ENCODE measurements around the gene C2orf76.
A peak's percentile ranks its signal among the peaks of the same experiment; 100 is the strongest.

Gene C2orf76

DNA sequence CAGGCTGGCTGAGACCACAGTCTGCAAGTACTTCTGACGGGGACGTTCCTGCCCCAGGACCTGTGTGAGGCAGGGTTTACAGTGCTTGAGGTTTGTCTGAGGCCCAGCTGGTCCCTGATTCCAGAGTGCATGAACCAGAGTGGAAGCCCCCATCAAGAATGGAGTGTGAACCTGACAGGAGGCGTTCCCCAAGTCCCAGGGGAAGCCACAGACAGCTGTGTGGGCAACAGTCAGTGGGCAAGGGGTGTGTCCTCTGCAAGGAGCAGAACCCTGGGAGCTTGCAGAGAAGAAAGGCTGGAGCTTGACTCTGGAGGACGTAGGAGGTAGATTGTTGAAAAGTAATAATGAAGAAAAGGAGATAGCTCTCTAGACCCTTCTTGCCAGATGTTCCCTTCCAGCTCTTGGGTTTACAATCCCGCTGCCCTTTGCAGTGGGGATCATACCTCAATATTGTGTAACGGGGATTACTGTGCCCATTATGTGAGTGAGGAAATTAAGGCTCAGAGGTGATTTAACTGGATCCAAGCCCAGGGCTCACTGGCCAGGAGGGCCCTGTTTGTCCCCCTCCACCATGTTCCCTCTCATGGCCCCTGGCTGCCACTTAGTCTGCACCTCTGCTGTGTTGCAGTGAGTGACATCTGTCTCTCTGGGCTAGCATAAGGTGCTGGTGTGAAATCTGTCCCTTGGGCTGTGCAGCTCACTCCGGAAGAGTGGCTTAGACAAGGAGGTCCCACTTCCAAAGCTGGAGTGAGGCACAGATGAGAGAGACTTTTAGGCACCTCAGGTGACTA is 6.3 kb upstream of the C2orf76 start:
- Histone ChIP-seq H3K9ac (ENCODE audit: insufficient read length) (no peak overlapping the region), H3K9me3 (ENCODE audit: low read depth, low read length) (no peaks in the 10 kb centered on the region), H3K36me3 (ENCODE audit: insufficient read depth, low read length) (peaks cover 53% of the 10 kb centered on the region), H3K27ac (no peak overlapping the region), H3K4me3 (no peak overlapping the region)
- no peak for TF ChIP-seq FOXP2 (optimal IDR thresholded peaks at IDR 0.05; ENCODE audit: control extremely low read depth, extremely low read length, insufficient read depth)
- no peak for TF ChIP-seq EZH2 (IDR thresholded peaks at IDR 0.05)
- no peak for TF ChIP-seq POLR2AphosphoS5 (IDR thresholded peaks at IDR 0.05; ENCODE audit: borderline replicate concordance, low read depth, low read length)
- no peak for DNase-seq (ENCODE audit: low read depth, low spot score)

DNA sequence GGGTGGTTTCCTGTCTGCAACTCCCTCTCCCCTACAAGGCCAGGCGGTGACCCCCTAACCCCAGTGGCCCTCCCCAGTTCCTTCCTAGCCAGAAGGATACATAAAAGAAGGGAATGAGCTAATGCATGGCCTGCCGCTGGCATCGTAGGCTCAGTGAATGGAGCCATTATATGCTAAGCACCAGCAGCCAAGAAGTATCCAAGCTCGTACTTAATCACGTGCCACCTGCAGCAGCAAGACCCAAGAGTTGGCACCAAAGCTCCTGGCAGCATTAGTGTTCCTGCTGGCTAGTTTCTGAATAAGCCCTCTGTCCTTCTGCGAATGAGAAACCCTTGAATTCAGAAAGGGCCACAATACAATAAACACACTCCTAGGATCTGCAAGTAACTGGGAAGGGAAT is 4.5 kb upstream of the C2orf76 start:
- Histone ChIP-seq H3K9me3 (ENCODE audit: low read depth, low read length) (no peaks in the 10 kb centered on the region), H3K36me3 (ENCODE audit: insufficient read depth, low read length) (peaks cover 54% of the 10 kb centered on the region), H3K27ac (no peak overlapping the region), H3K4me3 (no peak overlapping the region), H3K9ac (ENCODE audit: insufficient read length) (no peak overlapping the region)
- no peak for TF ChIP-seq EZH2 (IDR thresholded peaks at IDR 0.05)
- no peak for TF ChIP-seq FOXP2 (optimal IDR thresholded peaks at IDR 0.05; ENCODE audit: control extremely low read depth, extremely low read length, insufficient read depth)
- TF ChIP-seq POLR2AphosphoS5 (IDR thresholded peaks at IDR 0.05; ENCODE audit: borderline replicate concordance, low read depth, low read length) = no peak
- DNase-seq (ENCODE audit: low read depth, low spot score) = no peak

- no peaks in the 10 kb centered on the region for H3K9me3 ChIP-seq (ENCODE audit: low read depth, low read length)
- H3K27ac ChIP-seq = no peak overlapping the region
- TF ChIP-seq EZH2 (IDR thresholded peaks at IDR 0.05) (no peak), POLR2AphosphoS5 (IDR thresholded peaks at IDR 0.05; ENCODE audit: borderline replicate concordance, low read depth, low read length) (no peak), FOXP2 (optimal IDR thresholded peaks at IDR 0.05; ENCODE audit: control extremely low read depth, extremely low read length, insufficient read depth) (no peak)
- DNase-seq (ENCODE audit: low read depth, low spot score) = no peak
- H3K36me3 ChIP-seq (ENCODE audit: insufficient read depth, low read length) = peaks cover 54% of the 10 kb centered on the region
- no peak overlapping the region for H3K9ac ChIP-seq (ENCODE audit: insufficient read length)
- no peak overlapping the region for H3K4me3 ChIP-seq
Observed at GRCh38 chr2:119369845-119370244, 3.2 kb upstream of the C2orf76 start.

DNA sequence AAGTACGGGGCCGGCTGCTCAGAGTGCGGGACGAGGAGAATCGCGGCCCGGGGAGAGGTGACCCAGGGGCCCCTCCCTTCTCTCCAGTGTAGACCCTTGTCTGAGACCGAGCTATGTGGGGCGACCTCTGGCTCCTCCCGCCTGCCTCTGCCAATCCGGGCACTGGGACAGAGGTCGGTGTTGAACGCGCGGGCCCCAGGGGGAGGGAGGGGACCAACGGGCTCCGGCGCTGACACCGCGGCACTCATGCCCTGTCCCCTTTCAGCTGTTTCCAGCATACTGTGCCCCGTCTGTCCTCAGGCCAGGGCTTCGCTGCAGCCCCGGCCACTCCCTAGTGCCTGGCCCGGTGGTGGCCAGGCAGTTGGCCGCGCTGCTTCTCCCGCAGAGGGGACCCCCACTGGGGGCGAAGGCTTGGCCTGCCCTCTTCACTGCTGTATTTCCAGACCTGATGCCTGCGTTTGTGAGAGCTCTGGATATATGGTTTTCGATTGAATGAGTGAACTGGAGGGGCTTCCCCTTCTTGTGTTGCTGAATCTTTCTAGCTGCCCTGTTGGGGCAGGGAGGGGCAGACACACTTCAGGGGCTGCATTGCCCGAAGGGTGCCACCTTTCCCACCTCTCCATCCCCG is 952 bp upstream of the C2orf76 start:
- Histone ChIP-seq H3K9ac (ENCODE audit: insufficient read length) (peak overlapping the region; percentile 83), H3K36me3 (ENCODE audit: insufficient read depth, low read length) (peaks cover 44% of the 10 kb centered on the region), H3K27ac (no peak overlapping the region), H3K9me3 (ENCODE audit: low read depth, low read length) (no peaks in the 10 kb centered on the region), H3K4me3 (peak overlapping the region; percentile 99)
- DNase-seq (ENCODE audit: low read depth, low spot score) = no peak
- TF ChIP-seq POLR2AphosphoS5 (IDR thresholded peaks at IDR 0.05; ENCODE audit: borderline replicate concordance, low read depth, low read length) (no peak), FOXP2 (optimal IDR thresholded peaks at IDR 0.05; ENCODE audit: control extremely low read depth, extremely low read length, insufficient read depth) (no peak), EZH2 (IDR thresholded peaks at IDR 0.05) (no peak)

DNA sequence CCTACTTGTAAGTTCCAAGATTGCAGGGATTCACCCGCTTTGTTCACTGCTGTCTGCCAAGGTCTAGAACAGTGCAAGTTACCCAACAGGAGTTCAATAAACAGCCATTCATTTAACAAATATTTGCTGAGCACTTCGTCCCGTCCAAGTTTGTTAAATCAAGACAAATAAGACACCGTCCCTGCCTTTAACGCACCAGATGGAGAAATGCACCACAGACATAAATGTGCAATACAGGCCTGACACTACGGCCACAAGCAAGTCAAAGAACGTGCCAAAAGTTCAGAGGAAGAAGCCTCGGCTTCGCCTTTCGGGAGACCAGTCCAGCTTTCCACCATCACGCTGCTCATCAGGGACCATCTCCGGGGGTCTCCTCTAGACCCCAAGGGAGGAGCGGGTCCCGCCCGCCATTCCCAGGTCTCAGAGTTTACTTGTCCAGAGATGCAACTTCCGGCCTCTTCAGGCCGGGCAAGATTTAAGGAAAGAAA is 429 bp downstream of the C2orf76 start:
- H3K9me3 ChIP-seq (ENCODE audit: low read depth, low read length) = no peaks in the 10 kb centered on the region
- peak overlapping the region; percentile 99 for H3K4me3 ChIP-seq
- H3K27ac ChIP-seq = no peak overlapping the region
- peaks cover 30% of the 10 kb centered on the region for H3K36me3 ChIP-seq (ENCODE audit: insufficient read depth, low read length)
- TF ChIP-seq POLR2AphosphoS5 (IDR thresholded peaks at IDR 0.05; ENCODE audit: borderline replicate concordance, low read depth, low read length) (no peak), EZH2 (IDR thresholded peaks at IDR 0.05) (no peak), FOXP2 (optimal IDR thresholded peaks at IDR 0.05; ENCODE audit: control extremely low read depth, extremely low read length, insufficient read depth) (no peak)
- H3K9ac ChIP-seq (ENCODE audit: insufficient read length) = peak overlapping the region; percentile 98
- no peak for DNase-seq (ENCODE audit: low read depth, low spot score)

DNA sequence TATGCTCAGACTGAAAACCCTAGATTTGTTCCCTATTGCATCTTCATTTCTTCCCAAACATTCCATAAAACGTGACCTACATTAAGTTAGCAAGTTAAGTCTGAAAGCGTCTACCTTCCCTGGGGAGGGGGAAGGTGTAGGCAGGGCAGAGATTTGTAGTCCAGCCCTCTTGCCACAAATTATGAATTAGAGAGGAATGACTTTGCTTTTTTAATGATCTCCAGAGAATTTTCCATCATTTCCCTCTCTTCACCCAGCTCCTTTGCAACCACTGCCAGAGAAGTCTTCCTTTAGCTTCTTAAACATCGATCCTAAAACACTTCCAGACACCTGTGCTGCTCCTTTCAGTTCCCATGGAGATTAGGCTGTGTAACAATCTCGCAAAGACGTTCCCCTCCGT is 1.2 kb downstream of the C2orf76 start:
- Histone ChIP-seq H3K9me3 (ENCODE audit: low read depth, low read length) (no peaks in the 10 kb centered on the region), H3K27ac (no peak overlapping the region), H3K9ac (ENCODE audit: insufficient read length) (peak overlapping the region; percentile 98), H3K36me3 (ENCODE audit: insufficient read depth, low read length) (peaks cover 22% of the 10 kb centered on the region), H3K4me3 (peak overlapping the region; percentile 99)
- DNase-seq (ENCODE audit: low read depth, low spot score) = no peak
- TF ChIP-seq POLR2AphosphoS5 (IDR thresholded peaks at IDR 0.05; ENCODE audit: borderline replicate concordance, low read depth, low read length) (no peak), FOXP2 (optimal IDR thresholded peaks at IDR 0.05; ENCODE audit: control extremely low read depth, extremely low read length, insufficient read depth) (no peak), EZH2 (IDR thresholded peaks at IDR 0.05) (no peak)

DNA sequence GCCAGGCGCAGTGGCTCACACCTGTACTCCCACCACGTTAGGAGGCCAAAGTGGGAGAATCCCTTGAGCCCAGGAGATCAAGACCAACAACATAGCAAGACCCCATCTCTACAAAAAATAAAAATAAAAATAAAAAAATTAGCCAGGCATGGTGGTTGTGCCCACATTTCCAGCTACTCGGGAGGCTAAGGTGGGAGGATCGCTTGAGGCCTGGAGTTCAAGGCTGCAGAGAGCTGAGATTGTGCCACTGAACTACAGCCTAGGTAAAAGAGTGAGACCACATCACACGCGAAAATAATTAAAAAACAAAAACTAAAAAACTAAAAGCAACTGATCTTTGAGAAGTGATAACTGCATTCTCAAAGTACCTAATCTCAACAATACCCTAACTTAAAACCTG is 1.8 kb downstream of the C2orf76 start:
- TF ChIP-seq FOXP2 (optimal IDR thresholded peaks at IDR 0.05; ENCODE audit: control extremely low read depth, extremely low read length, insufficient read depth) (no peak), POLR2AphosphoS5 (IDR thresholded peaks at IDR 0.05; ENCODE audit: borderline replicate concordance, low read depth, low read length) (no peak), EZH2 (IDR thresholded peaks at IDR 0.05) (no peak)
- Histone ChIP-seq H3K9ac (ENCODE audit: insufficient read length) (no peak overlapping the region), H3K36me3 (ENCODE audit: insufficient read depth, low read length) (peaks cover 18% of the 10 kb centered on the region), H3K27ac (no peak overlapping the region), H3K4me3 (peak overlapping the region; percentile 99; the same call in 1 of the 2 replicates), H3K9me3 (ENCODE audit: low read depth, low read length) (no peaks in the 10 kb centered on the region)
- no peak for DNase-seq (ENCODE audit: low read depth, low spot score)

- Histone ChIP-seq H3K9ac (ENCODE audit: insufficient read length) (no peak overlapping the region), H3K9me3 (ENCODE audit: low read depth, low read length) (no peaks in the 10 kb centered on the region), H3K36me3 (ENCODE audit: insufficient read depth, low read length) (no peaks in the 10 kb centered on the region), H3K27ac (no peak overlapping the region), H3K4me3 (no peak overlapping the region)
- DNase-seq (ENCODE audit: low read depth, low spot score) = no peak
- TF ChIP-seq FOXP2 (optimal IDR thresholded peaks at IDR 0.05; ENCODE audit: control extremely low read depth, extremely low read length, insufficient read depth) = no peak
- TF ChIP-seq POLR2AphosphoS5 (IDR thresholded peaks at IDR 0.05; ENCODE audit: borderline replicate concordance, low read depth, low read length) = no peak
Observed at GRCh38 chr2:119360423-119360966, 6.1 kb downstream of the C2orf76 start.
